Esophagus squamous epithelium (tissue), 5 donors: ENCODE results near the gene TESK2. TPM values are rescaled to one million over a fixed set of nuclear protein-coding genes. Genes with fewer than 3 reads are reported as not detected.
"Not testable (repeated sequence)": the region's sequence is repeated elsewhere in the genome, so short reads cannot be mapped to it uniquely, and the experiment has no call there.

ENCODE experiments used
- DNase-seq: peaks from one replicate; lab custom pipeline; 2025; lab: John Stamatoyannopoulos, UW
- H3K27ac ChIP-seq, 4 donors: fragments of 200-600 bp; sonication (generic); one replicate each; pipeline ENCODE4 v1.5.1; 2016 to 2019; ENCODE audit warnings: mild to moderate bottlenecking in 1 of 4
- H3K27me3 ChIP-seq, 4 donors: fragments of 200-600 bp; sonication (generic); 1 replicate in 3 of 4; 2 replicates in 1 of 4; pipeline versions ENCODE4 v1.5.1 to v1.6.0; 2017 to 2021; ENCODE audit warnings: antibody characterized with exemption in 1 of 4
- H3K36me3 ChIP-seq, 3 donors: fragments of 200-600 bp; sonication (generic); one replicate each; pipeline ENCODE4 v1.5.1; 2016 to 2019
- H3K4me1 ChIP-seq, 3 donors: fragments of 200-600 bp; sonication (generic); one replicate each; pipeline ENCODE4 v1.5.1; 2017 to 2019
- H3K4me3 ChIP-seq, 4 donors: fragments of 200-600 bp; sonication (generic); 1 replicate in 3 of 4; 2 replicates in 1 of 4; pipeline ENCODE4 v1.5.1; 2016 to 2019; ENCODE audit warnings: mild to moderate bottlenecking in 2 of 4, moderate library complexity in 1 of 4
- H3K9me3 ChIP-seq, 3 donors: fragments of 200-600 bp; sonication (generic); one replicate each; pipeline ENCODE4 v1.5.1; 2016 to 2019
- POLR2A ChIP-seq, 4 donors: fragments of 450-650 bp; IDR thresholded peaks; one replicate each; pipeline ENCODE4 v1.6.1; 2017; ENCODE audit warnings: antibody characterized with exemption in 4 of 4, mild to moderate bottlenecking in 4 of 4, moderate library complexity in 3 of 4
- WGBS, 2 donors: methylation state at CpG; one replicate each; pipeline ENCODE4 v1.1.5; 2018; 5-methylcytosine and 5-hydroxymethylcytosine counted together
- intact Hi-C: fragments of 100-400 bp; cut with DNase I; formaldehyde crosslinking; loops from one replicate; pipeline ENCODE4 v1.15.0; 2022
- total RNA-seq, 4 donors: library from RNA; depleted of rRNA; stranded (reverse); fragments of >200 nt; gene quantifications; one replicate each; pipeline ENCODE4 v1.1.0, GENCODE V29; 2016
- TF ChIP-seq, protein P1 (sequence below), 6 experiments: fragments of 450-650 bp in 4 of 6; fragments of 200-600 bp in 2 of 6; sonication (generic) in 2 of 6; IDR thresholded peaks; one replicate each; pipeline ENCODE4 v1.5.1; 2016 to 2019; ENCODE audit warnings: antibody characterized with exemption in 6 of 6, mild to moderate bottlenecking in 4 of 6, moderate library complexity in 4 of 6
- donor health status: DM: yes; HTN: yes; CAD: no.

The TESK2 gene
- total RNA-seq, 4 donors from 2014 or later, result 4.2 to 8.4 (median 5.9) TPM

DNA sequence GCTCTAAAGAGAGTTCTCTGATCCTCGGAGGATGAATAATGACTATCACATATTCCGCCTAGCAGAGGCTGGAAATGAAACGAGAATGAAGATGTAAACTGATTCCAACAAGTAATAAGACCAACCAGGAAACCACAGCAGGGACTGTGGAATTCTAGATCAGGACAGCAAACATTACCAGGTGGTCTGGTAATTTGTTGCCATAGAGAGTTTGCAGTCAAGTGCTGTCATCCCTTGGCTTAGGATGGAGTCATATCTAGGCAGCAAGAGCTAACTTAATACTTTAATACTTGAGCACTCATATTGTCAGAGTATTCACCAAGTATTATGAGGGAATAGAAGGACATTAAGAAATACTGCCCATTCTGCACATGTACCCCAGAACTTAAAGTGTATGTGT lies 105.7 kb downstream of the TESK2 start:
- WGBS, 2 donors, result 79 to 87% methylated on average over 3 of the region's 3 CpGs
- H3K27ac ChIP-seq, result no peak overlapping the region
- H3K36me3 ChIP-seq, result peaks cover 0 to 6% (median 0%) of the 10 kb centered on the region in 3 donors
- H3K27me3 ChIP-seq, result no peaks in the 10 kb centered on the region
- no peak for TF ChIP-seq POLR2A (IDR thresholded peaks at IDR 0.05)
- TF ChIP-seq, protein P1, sequence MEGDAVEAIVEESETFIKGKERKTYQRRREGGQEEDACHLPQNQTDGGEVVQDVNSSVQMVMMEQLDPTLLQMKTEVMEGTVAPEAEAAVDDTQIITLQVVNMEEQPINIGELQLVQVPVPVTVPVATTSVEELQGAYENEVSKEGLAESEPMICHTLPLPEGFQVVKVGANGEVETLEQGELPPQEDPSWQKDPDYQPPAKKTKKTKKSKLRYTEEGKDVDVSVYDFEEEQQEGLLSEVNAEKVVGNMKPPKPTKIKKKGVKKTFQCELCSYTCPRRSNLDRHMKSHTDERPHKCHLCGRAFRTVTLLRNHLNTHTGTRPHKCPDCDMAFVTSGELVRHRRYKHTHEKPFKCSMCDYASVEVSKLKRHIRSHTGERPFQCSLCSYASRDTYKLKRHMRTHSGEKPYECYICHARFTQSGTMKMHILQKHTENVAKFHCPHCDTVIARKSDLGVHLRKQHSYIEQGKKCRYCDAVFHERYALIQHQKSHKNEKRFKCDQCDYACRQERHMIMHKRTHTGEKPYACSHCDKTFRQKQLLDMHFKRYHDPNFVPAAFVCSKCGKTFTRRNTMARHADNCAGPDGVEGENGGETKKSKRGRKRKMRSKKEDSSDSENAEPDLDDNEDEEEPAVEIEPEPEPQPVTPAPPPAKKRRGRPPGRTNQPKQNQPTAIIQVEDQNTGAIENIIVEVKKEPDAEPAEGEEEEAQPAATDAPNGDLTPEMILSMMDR (IDR thresholded peaks at IDR 0.05), result no peak
- no peak overlapping the region for H3K4me3 ChIP-seq
- peaks cover 0 to 3% (median 0%) of the 10 kb centered on the region in 3 donors for H3K4me1 ChIP-seq
- intact Hi-C loops, result no loop called here
- no peaks in the 10 kb centered on the region for H3K9me3 ChIP-seq
- no peak for DNase-seq

DNA sequence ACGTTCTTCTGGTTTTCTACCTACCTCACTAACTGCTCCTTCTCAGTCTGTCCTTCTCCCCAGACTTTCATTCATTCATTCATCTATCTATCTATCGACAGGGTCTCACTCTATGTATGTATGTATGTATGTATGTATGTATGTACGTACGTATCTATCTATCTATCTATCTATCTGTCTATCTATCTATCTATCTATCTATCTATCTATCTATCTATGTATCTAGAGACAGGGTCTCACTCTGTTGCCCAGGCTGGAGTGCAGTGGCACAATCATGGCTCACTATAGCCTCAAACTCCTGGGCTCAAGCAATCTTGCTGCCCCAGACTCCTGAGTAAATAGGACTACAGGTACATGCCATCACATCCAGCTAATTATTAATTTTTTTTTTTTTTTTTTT lies 106.8 kb downstream of the TESK2 start:
- H3K4me3 ChIP-seq, DNase-seq, H3K4me1 ChIP-seq, H3K27ac ChIP-seq, H3K36me3 ChIP-seq, H3K27me3 ChIP-seq, H3K9me3 ChIP-seq, intact Hi-C loops: not testable (repeated sequence)
- WGBS, 2 donors, result 88 to 96% methylated on average over 4 of the region's 4 CpGs

DNA sequence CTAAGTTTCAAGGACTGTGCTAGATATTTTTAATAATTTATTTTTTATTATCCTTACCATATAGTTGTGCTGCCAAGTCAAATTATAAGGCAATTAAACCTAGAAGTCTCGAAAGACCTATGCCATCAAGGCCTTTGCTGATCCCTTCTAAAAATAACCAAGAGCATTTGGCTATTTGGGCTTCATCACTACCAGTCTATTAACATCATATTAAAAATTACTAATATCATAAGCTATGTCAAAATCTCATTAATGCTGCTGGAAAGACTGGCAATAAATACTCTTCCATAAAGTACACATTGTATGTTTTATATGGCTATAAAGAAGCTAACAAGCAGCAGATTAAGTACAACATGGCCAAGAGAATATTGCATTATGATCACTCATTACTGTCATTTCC lies 107.8 kb downstream of the TESK2 start:
- no peak overlapping the region for H3K27ac ChIP-seq
- peaks cover 0 to 3% (median 0%) of the 10 kb centered on the region in 3 donors for H3K4me1 ChIP-seq
- no peak for TF ChIP-seq POLR2A (IDR thresholded peaks at IDR 0.05)
- TF ChIP-seq, protein P1 (IDR thresholded peaks at IDR 0.05), result no peak
- H3K36me3 ChIP-seq, result peaks cover 0 to 6% (median 0%) of the 10 kb centered on the region in 3 donors
- intact Hi-C loops, result no loop called here
- DNase-seq, result no peak
- no peaks in the 10 kb centered on the region for H3K9me3 ChIP-seq
- no peaks in the 10 kb centered on the region for H3K27me3 ChIP-seq
- H3K4me3 ChIP-seq, result no peak overlapping the region
- WGBS, 2 donors, result 73 to 79% methylated on average over 1 of the region's 1 CpG

DNA sequence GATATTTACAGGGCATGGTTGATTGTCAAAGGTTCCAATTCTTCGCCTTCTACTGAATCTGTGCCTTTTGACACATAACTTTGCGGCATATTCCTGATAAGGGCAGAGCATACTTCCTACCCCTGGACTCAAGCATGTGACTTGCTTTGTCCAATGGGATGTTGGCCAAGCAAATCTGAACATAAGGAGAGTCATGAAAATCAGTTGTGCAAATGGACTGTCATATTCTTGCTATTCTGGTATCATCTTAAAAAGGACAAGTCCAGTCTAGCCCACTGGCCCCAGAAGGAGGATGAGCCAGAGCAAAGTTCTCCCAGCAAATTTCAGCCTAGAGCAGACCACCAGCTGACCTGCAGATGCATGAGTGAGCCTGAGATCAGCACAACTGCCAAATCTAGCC lies 109.7 kb downstream of the TESK2 start:
- no peaks in the 10 kb centered on the region for H3K9me3 ChIP-seq
- DNase-seq, result no peak
- peaks cover 0 to 6% (median 3%) of the 10 kb centered on the region in 3 donors for H3K4me1 ChIP-seq
- H3K36me3 ChIP-seq, result peaks cover 0 to 6% (median 0%) of the 10 kb centered on the region in 3 donors
- intact Hi-C loops, result no loop called here
- WGBS, 2 donors, result 92 to 100% methylated on average over 2 of the region's 2 CpGs
- H3K27ac ChIP-seq, result no peak overlapping the region
- H3K4me3 ChIP-seq, result no peak overlapping the region
- no peaks in the 10 kb centered on the region for H3K27me3 ChIP-seq
- TF ChIP-seq, protein P1 (IDR thresholded peaks at IDR 0.05), result no peak
- TF ChIP-seq POLR2A (IDR thresholded peaks at IDR 0.05), result no peak

DNA sequence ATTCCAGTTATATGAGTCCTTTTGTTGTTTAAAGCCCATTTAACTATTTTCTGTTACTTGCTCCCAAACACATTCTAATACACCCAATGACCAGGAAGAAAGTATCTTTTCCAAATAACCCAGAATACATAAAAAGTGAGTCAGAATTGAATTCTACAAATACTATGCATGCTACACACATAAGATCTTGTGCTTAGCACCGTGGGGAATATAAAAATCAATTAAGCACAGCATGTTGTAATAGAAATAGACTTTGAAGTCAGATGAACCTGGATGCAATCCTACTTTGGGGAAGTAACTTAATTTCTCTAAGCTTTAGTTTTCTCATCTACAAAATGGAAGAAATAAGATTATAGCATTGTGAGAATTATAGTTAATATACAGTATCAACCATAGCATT lies 110.2 kb downstream of the TESK2 start:
- Histone ChIP-seq H3K4me1 (peaks cover 0 to 8% (median 6%) of the 10 kb centered on the region in 3 donors), H3K36me3 (peaks cover 0 to 6% (median 0%) of the 10 kb centered on the region in 3 donors), H3K9me3 (no peaks in the 10 kb centered on the region), H3K4me3 (no peak overlapping the region), H3K27ac (no peak overlapping the region), H3K27me3 (no peaks in the 10 kb centered on the region)
- no peak for TF ChIP-seq POLR2A (IDR thresholded peaks at IDR 0.05)
- TF ChIP-seq, protein P1 (IDR thresholded peaks at IDR 0.05), result no peak
- intact Hi-C loops, result no loop called here
- WGBS, 2 donors, result 73 to 81% methylated on average over 1 of the region's 1 CpG
- no peak for DNase-seq

DNA sequence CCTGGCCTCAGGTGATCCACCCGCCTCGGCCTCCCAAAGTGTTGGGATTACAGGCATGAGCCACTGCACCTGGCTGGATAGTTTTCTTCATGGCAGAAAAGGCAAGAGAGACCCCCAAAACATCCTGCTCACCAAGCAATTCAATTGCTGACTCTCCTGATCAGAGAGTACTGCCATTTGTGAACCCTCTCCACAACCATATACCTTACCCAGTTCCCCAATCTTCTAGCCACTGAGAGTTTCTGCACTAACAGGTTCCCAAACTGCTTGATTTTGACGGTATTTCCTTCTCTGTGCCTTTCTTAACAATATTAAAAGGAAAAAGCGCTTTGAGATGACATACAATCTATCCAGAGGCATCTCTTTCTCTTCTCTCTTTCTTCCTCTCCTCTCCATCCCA lies 110.8 kb downstream of the TESK2 start:
- TF ChIP-seq, protein P1 (IDR thresholded peaks at IDR 0.05), result no peak
- no peak for TF ChIP-seq POLR2A (IDR thresholded peaks at IDR 0.05)
- DNase-seq, result no peak
- intact Hi-C loops, result no loop called here
- Histone ChIP-seq H3K4me1 (peaks cover 0 to 13% (median 6%) of the 10 kb centered on the region in 3 donors), H3K27ac (no peak overlapping the region), H3K9me3 (no peaks in the 10 kb centered on the region), H3K27me3 (no peaks in the 10 kb centered on the region), H3K4me3 (no peak overlapping the region), H3K36me3 (peaks cover 0 to 1% (median 0%) of the 10 kb centered on the region in 3 donors)
- 92 to 94% methylated on average over 2 to 4 of the region's 4 CpGs for WGBS, 2 donors
